Retina (tissue), 1 donor: ENCODE results near the gene RNF2.

Source experiments
- DNase-seq: peaks from one replicate; pipeline ENCODE4 v3.0.0-alpha.2; 2016

RNF2 gene

DNA sequence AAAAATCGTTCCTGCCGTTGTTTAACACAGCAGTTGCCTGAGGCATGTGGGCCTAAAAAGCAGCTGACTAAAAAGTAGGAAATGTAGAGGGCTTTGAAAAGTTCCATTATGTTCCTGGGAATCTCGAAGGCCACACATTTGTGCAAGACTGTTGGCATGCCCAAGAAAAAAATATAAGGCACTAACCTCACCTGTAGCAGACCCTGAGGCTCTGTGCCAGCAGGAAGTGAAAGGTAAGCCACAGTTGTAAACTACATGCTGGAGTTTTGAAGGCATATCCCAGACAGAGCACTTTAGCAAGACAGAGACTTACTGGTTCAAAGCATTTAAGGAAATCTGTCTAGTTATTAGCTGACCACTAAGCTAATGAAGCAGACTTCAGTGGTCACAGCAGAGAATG, 58.7 kb downstream of the RNF2 start:
- DNase-seq: no peak

- no peak for DNase-seq
These were observed 59.8 kb downstream of the RNF2 start for GRCh38 chr1:185105121-185105520.

DNA sequence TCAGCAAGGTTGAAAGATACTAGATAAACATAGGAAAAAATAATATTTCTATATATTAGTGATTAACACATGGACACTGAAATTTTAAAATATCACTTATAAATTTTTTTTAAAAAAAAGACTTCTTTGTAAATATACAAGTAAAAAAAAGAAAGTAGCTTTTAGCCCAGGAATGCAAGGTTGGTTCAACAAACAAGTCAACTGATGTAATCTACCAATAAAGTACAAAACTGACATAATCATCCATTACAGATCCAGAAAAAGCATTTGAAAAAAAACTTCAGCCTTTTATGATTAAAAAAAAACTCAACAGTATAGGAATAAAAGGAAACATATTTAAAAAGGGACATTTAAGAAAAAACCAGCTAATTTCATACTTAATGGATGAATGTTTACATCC, 63.0 kb downstream of the RNF2 start:
- no peak for DNase-seq

DNA sequence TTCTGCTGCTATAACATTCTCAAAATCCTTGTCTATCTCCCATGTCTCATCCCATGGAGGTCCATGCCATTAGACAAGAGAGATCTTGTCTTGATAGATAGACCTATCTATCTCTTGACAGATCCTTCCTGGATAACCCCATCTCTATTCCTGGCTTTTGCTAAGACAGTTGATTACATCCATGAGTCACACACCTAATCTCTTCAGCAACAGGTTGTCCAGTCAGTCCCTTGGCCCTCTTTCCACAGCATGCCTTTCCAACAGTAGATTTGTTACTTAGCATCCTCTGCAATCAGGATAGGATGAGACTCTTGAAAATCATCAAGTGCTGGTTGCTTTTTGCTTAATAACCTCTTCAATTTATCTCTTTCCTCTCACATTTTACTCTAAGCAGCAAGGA, 64.8 kb downstream of the RNF2 start:
- DNase-seq: no peak

DNA sequence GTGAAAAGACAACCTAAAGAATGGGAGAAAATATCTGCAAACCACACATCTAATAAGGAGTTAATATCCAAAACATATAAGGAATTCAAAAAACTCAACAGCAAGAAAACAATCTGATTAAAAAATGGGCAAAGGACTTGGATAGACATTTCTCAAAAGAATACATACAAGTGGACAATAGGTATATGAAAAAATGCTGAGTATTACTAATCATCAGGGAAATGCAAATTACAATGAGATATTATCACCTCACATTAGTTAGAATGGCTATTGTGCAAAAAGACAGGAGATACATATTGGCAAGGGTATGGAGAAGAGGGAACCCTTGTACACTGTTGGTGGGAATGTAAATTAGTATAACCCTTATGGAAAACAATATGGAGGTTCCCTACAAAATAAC, 66.5 kb downstream of the RNF2 start:
- no peak for DNase-seq

DNA sequence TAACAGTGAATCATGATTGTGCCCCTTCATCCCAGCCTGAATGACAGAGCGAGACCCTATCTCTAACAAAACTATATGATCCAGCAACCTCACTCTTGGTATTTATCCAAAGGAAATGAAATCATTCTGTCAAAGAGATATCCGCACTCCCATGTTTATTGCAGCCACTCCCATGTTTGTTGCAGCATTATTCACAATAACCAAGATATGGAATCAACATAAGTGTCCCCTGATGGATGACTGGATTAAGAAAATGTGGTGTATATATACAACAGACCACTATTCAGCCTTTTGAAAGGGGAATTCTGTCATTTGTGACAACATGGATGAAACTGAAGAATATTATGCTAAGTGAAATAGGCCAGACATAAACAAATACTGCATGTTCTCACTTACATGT, 67.0 kb downstream of the RNF2 start:
- no peak for DNase-seq

DNA sequence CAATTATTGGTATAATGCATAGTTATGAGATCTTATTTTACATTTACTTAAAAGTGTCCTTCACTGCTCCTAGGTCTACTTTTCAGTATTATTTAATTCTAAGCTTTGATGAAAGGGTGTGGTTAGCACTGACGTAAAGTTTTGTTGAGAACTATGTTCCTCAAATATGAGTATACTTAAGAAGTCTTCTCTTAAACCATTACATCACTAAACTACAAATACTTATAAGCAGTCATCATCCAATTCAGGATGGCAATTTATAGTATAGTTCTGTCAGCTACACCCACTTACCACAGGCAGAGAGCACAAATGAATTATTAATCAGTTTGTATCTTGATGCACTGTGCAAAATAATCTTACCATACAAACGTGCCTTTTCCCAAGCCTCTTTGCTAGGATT, 84.3 kb downstream of the RNF2 start:
- no peak for DNase-seq

- no peak for DNase-seq
These were observed 87.2 kb downstream of the RNF2 start for GRCh38 chr1:185132534-185132933.

DNA sequence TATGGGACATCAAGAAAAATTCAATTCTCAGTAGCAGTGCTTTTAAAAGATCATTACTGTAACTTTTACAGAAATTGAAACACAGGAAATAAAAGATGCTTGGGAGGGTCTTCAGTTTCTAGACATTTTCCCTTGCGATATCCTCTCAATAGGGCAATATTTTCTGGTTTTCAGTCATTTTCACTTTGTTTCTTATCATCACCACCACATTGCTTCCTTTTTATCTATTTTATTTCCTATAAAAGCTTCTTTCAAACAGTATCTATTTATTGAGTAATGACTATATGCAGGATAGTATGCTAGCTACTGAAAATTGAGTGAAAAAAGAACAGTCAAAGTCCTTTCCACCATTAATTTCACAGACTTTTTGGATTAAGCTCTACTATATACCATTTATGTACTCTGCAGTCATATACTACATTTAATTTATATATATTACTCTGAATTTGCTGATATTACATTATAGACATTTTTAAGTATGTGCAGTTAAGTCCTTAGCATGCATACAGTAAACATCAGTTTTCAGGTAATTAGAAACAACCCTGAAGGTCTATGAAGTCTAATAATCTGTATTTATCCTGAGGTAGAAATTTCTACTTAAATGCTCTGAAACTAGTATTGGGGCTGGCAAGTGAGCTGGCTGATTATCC, 92.7 kb downstream of the RNF2 start:
- DNase-seq: no peak

DNA sequence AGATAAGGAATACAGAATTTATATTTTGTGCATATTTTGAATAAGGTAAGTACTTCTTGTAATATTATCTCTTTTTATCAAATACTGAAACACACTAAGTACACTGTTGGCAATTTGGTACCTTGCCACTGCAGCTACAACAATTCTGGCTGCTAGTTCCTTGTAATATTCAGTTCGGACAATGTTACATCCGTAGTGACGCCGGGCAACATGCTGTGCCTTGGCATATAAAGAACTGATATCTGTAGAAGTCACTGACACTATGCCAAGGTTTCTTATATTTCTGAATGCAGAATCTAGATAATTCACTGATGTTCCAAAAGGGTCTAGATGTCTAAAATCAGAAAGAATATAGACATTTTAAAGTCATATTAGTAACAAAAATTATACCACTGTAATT, 93.9 kb downstream of the RNF2 start:
- no peak for DNase-seq

DNA sequence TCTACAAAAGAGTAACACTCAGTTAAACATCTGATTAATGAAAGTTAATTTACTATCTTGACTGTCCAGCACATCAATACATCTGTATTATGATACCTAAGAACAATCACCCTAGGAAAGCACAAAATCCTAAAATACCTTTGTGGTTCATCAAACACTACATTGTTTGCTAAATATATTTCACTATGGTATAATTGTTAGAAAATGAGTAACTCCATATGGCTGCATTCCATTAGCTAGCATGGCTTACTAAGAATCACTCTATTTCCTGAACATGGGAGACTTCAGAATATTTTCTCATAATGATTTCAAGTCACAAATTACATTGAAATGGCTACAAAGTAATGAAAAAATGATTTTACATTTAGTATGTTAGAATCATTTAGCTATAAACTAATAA, 98.9 kb downstream of the RNF2 start:
- no peak for DNase-seq

GRCh38 chr1:185151215-185151614, 105.9 kb downstream of the RNF2 start:
- DNase-seq: no peak
